K562 treated with DMSO at 1 percent for 12 hours (cell line): Measurements from ENCODE around the gene TMSB10. TPM values are rescaled to one million over a fixed set of nuclear protein-coding genes. Genes with fewer than 3 reads are reported as not detected.

Experiments used
- total RNA-seq: library from RNA; unstranded; fragments of 300-600 nt; gene quantifications from 2 replicates; pipeline ENCODE4 v1.2.3, GENCODE V29; 2022; ENCODE audit not compliant: insufficient read depth

The TMSB10 gene
- 1,337 and 1,815 TPM in 2 replicates for total RNA-seq

DNA sequence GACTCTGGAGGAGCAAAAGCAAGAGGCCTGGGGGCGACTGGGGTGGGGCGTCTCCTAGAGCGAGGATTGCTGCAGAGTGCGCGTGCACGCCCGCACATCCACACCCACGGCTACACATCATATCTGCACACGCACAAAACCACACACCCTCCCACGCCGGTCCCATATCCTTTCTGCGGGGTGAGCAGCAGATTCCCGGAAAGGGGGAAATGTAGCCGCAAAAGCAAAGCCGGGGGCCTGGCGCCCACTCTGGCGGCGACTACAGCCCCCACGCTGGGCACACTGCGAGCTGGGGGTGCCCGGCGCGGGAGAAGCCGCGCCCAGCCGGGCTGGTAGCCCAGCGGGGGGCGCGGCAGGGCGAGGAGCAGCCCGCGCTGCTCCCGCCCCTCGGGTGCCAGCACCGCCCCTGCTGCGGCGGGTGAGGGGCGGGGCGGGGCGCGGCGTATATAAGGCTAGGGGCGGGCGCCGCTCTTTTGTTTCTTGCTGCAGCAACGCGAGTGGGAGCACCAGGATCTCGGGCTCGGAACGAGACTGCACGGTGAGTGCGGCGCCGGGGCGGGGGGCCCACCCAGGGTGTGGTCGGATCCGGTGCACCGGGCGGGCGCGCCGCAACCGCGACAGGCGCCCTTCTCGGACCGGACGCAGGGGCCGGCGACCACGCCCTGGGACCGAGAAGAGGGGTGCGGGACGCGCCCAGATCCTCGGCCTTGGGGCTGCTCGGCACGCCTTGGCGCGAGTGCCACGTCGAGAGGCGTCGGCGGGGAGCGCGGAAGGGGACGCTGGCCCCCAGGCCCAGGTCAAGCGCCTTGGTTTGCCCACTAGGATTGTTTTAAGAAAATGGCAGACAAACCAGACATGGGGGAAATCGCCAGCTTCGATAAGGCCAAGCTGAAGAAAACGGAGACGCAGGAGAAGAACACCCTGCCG is at the start of gene TMSB10:
TSS of gene TMSB10 (plus strand) at position 476 of the 927 bp plus-strand sequence.

DNA sequence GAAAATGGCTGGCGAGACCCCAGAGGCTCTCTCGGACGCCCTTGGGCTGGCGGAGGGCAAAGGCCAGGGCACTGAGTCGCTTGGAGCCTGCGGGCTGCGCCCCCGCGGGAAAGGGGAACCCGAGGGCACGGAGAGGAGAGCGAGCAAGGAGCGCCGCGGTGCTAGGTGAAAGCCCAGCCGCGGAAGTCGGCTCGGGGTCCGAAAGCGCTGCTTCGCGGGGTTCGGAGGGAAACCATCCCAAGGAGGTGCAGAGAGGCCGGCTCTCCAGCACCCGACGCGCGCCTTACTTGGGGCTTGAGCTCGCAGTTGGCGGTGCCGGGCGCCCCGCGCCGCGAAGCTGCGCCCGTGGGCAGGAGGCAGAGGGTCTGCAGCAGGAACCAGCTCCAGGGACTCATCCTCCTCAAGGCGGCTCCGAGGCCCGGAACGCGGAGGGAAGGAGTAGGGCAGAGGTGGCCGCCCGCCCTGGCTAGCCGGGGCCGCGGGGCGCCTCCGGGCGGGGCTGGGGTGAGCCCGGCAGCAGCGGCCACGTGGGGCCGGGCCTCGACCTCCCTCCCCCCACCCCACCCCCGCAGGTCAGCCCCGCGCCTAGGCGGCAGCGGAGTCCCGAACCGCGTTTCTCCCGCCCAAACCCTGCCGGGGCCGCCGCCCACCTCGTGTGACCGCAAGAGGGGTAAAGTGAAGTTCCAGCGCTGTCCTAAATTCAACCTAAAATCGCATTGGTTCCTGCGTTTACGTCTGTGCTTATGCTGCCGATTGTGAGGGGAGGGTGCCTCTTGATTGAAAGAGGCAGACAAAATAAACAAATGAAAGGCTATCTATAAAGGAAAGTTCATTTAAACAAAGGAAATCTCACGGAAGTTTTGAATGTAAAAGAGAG is 24.6 kb upstream of the TMSB10 start, which contains the start of gene TRABD2A:
TSS of gene TRABD2A (minus strand) at position 440 of the 877 bp plus-strand sequence. CDS start at position 395, 45 bp downstream.

Other genes starting within 250 kb of the TMSB10 start
- 0.48 TPM in 1 of 2 replicates, not detected in the other for gene TRABD2A, start 24.6 kb upstream of the TMSB10 start, total RNA-seq
- 19.9 and 54.7 TPM in 2 replicates for gene KCMF1, start 65.5 kb downstream of the TMSB10 start, total RNA-seq
- not detected in 2 replicates for gene TCF7L1, start 227.7 kb downstream of the TMSB10 start, total RNA-seq